ENCODE results near the gene COL4A2. TPM values are rescaled to one million over a fixed set of nuclear protein-coding genes. Genes with fewer than 3 reads are reported as not detected.

Gene COL4A2
- total RNA-seq, 2 donors from 2014 or later, result 999 to 1,135 TPM

DNA sequence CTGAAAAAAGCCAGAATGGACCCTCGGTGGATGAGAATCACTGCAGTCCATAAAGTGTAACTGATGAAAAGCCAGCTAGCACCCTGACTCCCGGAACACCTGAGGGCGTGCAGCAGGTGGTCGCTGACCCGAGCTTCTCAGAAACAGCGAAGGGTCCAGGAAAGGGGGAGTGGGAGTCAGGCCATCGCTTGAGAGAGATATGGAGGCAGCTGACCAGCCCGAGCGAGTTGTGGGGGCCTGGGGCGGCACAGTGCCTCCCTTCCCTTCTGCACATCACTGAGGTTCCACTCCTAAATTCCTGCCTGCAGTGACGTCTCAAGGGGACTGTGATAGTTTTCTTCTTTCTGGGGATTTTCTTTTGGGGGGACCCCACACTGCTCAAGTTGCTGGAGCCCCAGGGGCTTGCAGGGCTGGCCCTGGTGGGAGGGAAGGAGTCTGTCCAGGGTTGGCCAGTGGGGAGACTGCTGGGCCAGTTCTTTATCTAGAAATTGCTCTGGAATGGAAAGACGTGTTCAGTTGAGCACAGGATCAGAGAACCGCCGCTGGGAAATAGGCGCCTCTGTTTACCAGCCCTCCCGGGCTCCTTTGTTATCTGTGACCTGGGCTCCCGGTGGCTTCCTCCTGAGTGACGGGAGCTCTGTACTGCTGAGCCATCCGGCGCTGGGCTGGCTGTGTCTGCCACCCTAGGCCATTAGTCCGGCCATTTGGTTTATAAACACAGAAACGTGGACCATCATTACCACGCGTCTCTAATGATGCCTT is 183.1 kb downstream of the COL4A2 start:
- Histone ChIP-seq H3K36me3 (peaks cover 81% of the 10 kb centered on the region), H3K9me3 (no peaks in the 10 kb centered on the region), H3K27me3 (replicated peaks; ENCODE audit: insufficient read depth) (no peaks in the 10 kb centered on the region), H3K4me3 (no peak overlapping the region), H3K27ac (no peak overlapping the region), H3K4me1 (ENCODE audit: control insufficient read depth in 1 of 2, low read depth in 2 of 2) (no peaks in the 10 kb centered on the region)
- DNase-seq (ENCODE audit: low spot score), result no peak
- ATAC-seq (ENCODE audit: insufficient number of reproducible peaks, low FRiP score, low read depth), result no peak
- TF ChIP-seq, protein P1, sequence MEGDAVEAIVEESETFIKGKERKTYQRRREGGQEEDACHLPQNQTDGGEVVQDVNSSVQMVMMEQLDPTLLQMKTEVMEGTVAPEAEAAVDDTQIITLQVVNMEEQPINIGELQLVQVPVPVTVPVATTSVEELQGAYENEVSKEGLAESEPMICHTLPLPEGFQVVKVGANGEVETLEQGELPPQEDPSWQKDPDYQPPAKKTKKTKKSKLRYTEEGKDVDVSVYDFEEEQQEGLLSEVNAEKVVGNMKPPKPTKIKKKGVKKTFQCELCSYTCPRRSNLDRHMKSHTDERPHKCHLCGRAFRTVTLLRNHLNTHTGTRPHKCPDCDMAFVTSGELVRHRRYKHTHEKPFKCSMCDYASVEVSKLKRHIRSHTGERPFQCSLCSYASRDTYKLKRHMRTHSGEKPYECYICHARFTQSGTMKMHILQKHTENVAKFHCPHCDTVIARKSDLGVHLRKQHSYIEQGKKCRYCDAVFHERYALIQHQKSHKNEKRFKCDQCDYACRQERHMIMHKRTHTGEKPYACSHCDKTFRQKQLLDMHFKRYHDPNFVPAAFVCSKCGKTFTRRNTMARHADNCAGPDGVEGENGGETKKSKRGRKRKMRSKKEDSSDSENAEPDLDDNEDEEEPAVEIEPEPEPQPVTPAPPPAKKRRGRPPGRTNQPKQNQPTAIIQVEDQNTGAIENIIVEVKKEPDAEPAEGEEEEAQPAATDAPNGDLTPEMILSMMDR (IDR thresholded peaks at IDR 0.05), result no peak

DNA sequence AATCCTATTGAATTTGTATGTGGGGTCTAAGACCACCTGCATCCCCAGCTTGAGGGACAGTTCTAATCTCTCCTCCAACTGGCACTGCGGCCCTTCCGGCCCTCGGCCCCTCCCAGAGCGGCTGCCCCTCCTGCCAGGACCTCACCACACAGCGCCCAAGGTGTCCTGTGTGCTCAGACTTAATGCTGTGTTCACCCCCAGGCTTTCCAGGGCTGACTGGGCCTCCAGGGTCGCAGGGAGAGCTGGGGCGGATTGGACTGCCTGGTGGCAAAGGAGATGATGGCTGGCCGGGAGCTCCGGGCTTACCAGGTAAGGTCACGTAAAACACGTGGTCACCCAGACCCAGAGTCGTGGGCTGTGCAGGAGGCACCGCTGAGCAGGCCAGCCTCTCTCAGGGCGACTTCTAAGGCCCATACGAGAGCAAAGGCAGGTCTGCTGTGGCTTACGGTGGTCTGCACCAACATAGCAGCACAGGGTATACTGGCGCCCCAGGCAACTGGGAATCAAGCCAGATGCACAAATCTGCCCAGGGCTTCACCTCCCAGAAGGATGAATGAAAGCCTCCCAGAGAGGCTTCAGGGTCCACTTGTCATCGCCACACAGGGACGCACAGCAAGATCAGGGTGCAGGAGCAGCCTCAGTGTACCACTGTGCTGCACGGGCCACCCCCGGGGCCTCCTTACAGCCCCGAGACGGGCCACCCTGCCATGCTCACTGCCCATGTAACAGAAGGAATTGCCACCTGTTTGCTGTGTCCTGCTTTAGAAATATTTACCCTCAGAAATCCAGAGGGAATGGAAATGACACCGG is 185.0 kb downstream of the COL4A2 start:
- no peaks in the 10 kb centered on the region for H3K9me3 ChIP-seq
- ATAC-seq (ENCODE audit: insufficient number of reproducible peaks, low FRiP score, low read depth) (no peak), DNase-seq (ENCODE audit: low spot score) (no peak)
- H3K27me3 ChIP-seq (replicated peaks; ENCODE audit: insufficient read depth), result no peaks in the 10 kb centered on the region
- peaks cover 82% of the 10 kb centered on the region for H3K36me3 ChIP-seq
- no peak overlapping the region for H3K4me3 ChIP-seq
- no peaks in the 10 kb centered on the region for H3K4me1 ChIP-seq (ENCODE audit: control insufficient read depth in 1 of 2, low read depth in 2 of 2)
- TF ChIP-seq, protein P1 (IDR thresholded peaks at IDR 0.05), result no peak
- no peak overlapping the region for H3K27ac ChIP-seq

DNA sequence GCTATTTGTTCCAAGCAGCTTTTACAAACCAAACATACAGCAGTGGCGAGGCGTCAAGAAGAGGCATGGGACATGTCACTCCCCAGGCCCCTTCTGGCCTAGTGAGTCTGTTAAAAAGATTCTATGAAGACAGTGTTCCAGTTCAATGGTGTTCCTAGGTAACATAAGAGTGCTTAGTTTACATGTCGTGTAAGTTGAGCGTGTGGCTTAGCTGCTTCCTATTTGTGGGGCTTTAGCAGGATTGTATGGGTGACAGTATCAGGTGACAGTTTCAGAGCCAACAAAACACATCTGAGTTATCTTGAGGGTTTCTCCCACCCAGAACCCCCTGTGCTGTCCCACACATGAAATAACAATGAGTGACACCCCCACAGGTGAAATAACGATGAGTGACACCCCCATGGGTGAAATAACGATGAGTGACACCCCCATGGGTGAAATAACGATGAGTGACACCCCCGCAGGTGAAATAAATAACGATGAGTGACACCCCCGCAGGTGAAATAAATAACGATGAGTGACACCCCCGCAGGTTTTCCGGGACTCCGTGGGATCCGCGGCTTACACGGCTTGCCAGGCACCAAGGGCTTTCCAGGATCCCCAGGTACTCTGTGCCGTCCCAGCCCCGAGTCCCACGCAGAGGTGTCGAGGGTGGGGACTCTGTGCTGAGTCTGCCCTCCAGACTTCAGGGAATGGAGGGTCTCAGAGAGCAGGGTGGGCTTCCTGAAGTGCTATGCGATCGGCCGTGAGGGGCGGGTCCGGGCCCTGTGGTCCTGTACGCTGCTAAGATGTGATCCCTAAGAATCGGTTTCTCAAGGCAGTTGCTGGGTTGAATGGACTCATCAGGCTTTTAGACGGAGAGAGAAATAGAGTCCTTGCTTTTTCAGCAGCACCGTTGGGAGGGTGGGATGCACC is 185.9 kb downstream of the COL4A2 start:
- peaks cover 84% of the 10 kb centered on the region for H3K36me3 ChIP-seq
- ATAC-seq (ENCODE audit: insufficient number of reproducible peaks, low FRiP score, low read depth), result no peak
- no peaks in the 10 kb centered on the region for H3K27me3 ChIP-seq (replicated peaks; ENCODE audit: insufficient read depth)
- no peaks in the 10 kb centered on the region for H3K4me1 ChIP-seq (ENCODE audit: control insufficient read depth in 1 of 2, low read depth in 2 of 2)
- H3K4me3 ChIP-seq, result no peak overlapping the region
- TF ChIP-seq, protein P1 (IDR thresholded peaks at IDR 0.05), result no peak
- H3K27ac ChIP-seq, result no peak overlapping the region
- H3K9me3 ChIP-seq, result no peaks in the 10 kb centered on the region
- no peak for DNase-seq (ENCODE audit: low spot score)

DNA sequence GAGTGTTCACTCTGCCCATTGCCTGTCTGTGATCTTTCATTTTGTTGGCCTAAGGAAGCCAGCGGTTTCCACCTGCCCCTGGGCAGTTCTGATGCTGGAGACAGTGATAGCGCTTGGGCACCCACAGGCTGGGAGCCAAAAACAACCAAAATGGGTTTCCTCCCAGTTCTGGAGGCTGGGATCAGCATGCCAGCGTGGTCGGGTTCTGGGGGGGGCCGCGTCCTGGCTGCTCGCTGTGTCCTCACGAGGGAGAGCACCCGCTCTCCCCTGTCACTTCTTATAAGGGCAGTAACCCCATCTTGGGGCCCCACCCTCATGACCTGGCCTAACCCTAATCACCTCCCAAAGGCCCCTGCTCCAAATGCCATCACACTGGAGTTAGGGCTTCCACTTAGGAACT is 186.5 kb downstream of the COL4A2 start:
- H3K27me3 ChIP-seq (replicated peaks; ENCODE audit: insufficient read depth), result no peaks in the 10 kb centered on the region
- no peak for ATAC-seq (ENCODE audit: insufficient number of reproducible peaks, low FRiP score, low read depth)
- peak overlapping the region; percentile 15 to 16 for H3K27ac ChIP-seq
- no peaks in the 10 kb centered on the region for H3K9me3 ChIP-seq
- no peak overlapping the region for H3K4me3 ChIP-seq
- H3K36me3 ChIP-seq, result peaks cover 85% of the 10 kb centered on the region
- H3K4me1 ChIP-seq (ENCODE audit: control insufficient read depth in 1 of 2, low read depth in 2 of 2), result no peaks in the 10 kb centered on the region
- TF ChIP-seq, protein P1 (IDR thresholded peaks at IDR 0.05), result no peak
- DNase-seq (ENCODE audit: low spot score), result no peak
